CD4-positive, alpha-beta T cell treated with Interleukin-1 beta for 1 hour (primary cell): ENCODE measurements around the gene ABL2.
"Not testable (repeated sequence)": the region's sequence is repeated elsewhere in the genome, so short reads cannot be mapped to it uniquely, and the experiment has no call there.

Source experiments
- DNase-seq, 2 donors: peaks; one replicate each; pipeline ENCODE4 v3.0.0-alpha.2; 2020 to 2022

The ABL2 gene

GRCh38 chr1:179168536-179168935, 60.9 kb downstream of the ABL2 start:
- no peak for DNase-seq

- DNase-seq = no peak
These were observed 61.5 kb downstream of the ABL2 start for GRCh38 chr1:179167955-179168354.

GRCh38 chr1:179167418-179167777, 62.1 kb downstream of the ABL2 start:
- DNase-seq = no peak

GRCh38 chr1:179166663-179167417, 62.6 kb downstream of the ABL2 start:
- DNase-seq = no peak

GRCh38 chr1:179164494-179164893, 65.0 kb downstream of the ABL2 start:
- no peak for DNase-seq

GRCh38 chr1:179156708-179157107, 72.8 kb downstream of the ABL2 start:
- no peak for DNase-seq

GRCh38 chr1:179156026-179156425, 73.5 kb downstream of the ABL2 start:
- DNase-seq = no peak

GRCh38 chr1:179155615-179156014, 73.9 kb downstream of the ABL2 start:
- DNase-seq = no peak

- no peak for DNase-seq
These were observed 75.0 kb downstream of the ABL2 start for GRCh38 chr1:179154437-179154836.

- DNase-seq = no peak
These were observed 76.3 kb downstream of the ABL2 start for GRCh38 chr1:179153217-179153616.

- DNase-seq = no peak
These were observed 77.4 kb downstream of the ABL2 start for GRCh38 chr1:179151908-179152682.

- DNase-seq = no peak
These were observed 82.6 kb downstream of the ABL2 start for GRCh38 chr1:179146911-179147310.

- no peak for DNase-seq
These were observed 83.0 kb downstream of the ABL2 start for GRCh38 chr1:179146476-179146875.

- DNase-seq = no peak
These were observed 84.0 kb downstream of the ABL2 start for GRCh38 chr1:179145521-179145920.

GRCh38 chr1:179144626-179145025, 84.9 kb downstream of the ABL2 start:
- no peak for DNase-seq

GRCh38 chr1:179143322-179143721, 86.2 kb downstream of the ABL2 start:
- DNase-seq = no peak

GRCh38 chr1:179142889-179143299, 86.6 kb downstream of the ABL2 start:
- no peak for DNase-seq

GRCh38 chr1:179141592-179142251, 87.8 kb downstream of the ABL2 start:
- no peak for DNase-seq

GRCh38 chr1:179138755-179139154, 90.7 kb downstream of the ABL2 start:
- DNase-seq = not testable (repeated sequence)

- DNase-seq = no peak
These were observed 91.7 kb downstream of the ABL2 start for GRCh38 chr1:179137617-179138255.

- not testable (repeated sequence) for DNase-seq
These were observed 93.8 kb downstream of the ABL2 start for GRCh38 chr1:179135707-179136106.

GRCh38 chr1:179135168-179135567, 94.3 kb downstream of the ABL2 start:
- not testable (repeated sequence) for DNase-seq
